Subcutaneous adipose tissue (tissue), 4 donors: ENCODE data around the gene RNF13. TPM values are rescaled to one million over a fixed set of nuclear protein-coding genes. Genes with fewer than 3 reads are reported as not detected.

ENCODE experiments used
- CTCF ChIP-seq: fragments of 450-650 bp; IDR thresholded peaks from one replicate; pipeline ENCODE4 v1.5.1; 2016; ENCODE audit warnings: low read depth, mild to moderate bottlenecking, control low read depth, antibody characterized with exemption, moderate library complexity
- total RNA-seq, 4 donors: library from RNA; depleted of rRNA; stranded (reverse); fragments of >200 nt; gene quantifications; one replicate each; pipeline ENCODE4 v1.1.0, GENCODE V29; 2016

Gene RNF13
- total RNA-seq, 4 donors from 2014 or later = 81.0 to 188 (median 128) TPM

- no peak for TF ChIP-seq CTCF
Measured at GRCh38 chr3:149901770-149902169, 88.8 kb downstream of the RNF13 start.

DNA sequence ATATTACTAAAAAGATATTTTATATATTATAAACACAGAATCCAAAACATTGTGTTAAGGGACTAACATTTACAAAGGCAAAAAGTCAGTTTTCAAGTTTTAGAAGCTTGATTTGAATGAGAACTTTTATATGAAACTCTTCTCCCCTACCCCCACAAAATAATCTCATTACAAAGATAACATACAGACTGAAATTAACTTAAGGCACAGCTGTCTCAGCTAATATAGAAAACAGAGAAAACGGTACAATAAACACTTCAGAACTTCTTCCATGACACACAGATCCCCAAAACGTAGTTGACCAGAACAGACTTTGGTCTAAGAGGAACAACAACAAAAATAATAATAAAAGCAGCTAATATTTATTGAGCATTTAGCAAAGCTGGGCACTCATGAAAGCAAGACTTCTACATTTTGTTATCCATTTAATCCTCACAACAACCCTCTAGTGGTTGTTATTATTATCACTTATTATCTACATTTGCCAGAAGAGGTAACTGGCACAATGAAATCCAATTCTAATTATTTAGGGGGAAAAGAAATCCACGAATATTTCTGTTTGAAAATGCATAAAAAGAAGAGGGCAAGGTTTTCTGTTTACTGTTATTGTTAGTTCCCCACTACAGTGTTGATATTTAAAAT lies 89.6 kb downstream of the RNF13 start:
- no peak for TF ChIP-seq CTCF

GRCh38 chr3:149906036-149906435 lies 93.0 kb downstream of the RNF13 start:
- TF ChIP-seq CTCF = no peak

DNA sequence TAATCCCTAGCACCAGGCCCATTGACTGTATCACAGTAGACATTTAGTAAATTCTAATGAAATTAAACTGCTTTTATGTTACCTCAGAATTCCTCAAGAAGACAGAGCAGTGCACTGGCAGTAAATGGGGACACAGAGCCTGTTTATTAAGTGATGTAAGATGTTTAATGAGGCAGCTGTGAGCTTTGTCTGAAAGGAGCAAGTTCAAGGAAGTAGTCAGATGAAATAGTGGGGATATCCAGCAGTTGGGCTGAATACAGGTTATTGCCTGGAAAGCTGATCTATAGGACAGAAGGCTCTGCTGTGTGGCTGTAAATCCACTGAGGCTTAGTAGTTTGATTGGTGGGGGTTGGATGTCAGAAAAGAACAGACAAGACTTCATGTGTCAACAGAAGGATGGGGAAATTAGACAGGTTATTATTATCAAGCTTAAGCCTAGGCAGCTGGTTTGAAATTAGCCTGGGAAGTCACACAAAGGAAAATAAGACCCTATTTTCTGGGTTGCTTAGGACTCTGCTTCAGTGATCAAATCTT lies 95.5 kb downstream of the RNF13 start:
- TF ChIP-seq CTCF = no peak

GRCh38 chr3:149909923-149910322 lies 96.9 kb downstream of the RNF13 start:
- no peak for TF ChIP-seq CTCF

GRCh38 chr3:149917124-149917667 lies 104.2 kb downstream of the RNF13 start:
- TF ChIP-seq CTCF = no peak

- no peak for TF ChIP-seq CTCF
Measured at GRCh38 chr3:149919509-149919908, 106.5 kb downstream of the RNF13 start.
